ENCODE measurements around the gene FANCM.

- TF ChIP-seq RAD21 (conservative IDR thresholded peaks at IDR 0.05) (no peak), CTCF (IDR thresholded peaks at IDR 0.05; ENCODE audit: poor library complexity, severe bottlenecking) (no peak), EZH2 (IDR thresholded peaks at IDR 0.05; ENCODE audit: borderline replicate concordance, insufficient read depth, low read length, poor library complexity, severe bottlenecking) (no peak), EP300 (conservative IDR thresholded peaks at IDR 0.05; ENCODE audit: poor library complexity, severe bottlenecking) (no peak), POLR2AphosphoS5 (IDR thresholded peaks at IDR 0.05) (no peak), REST (IDR thresholded peaks at IDR 0.05; ENCODE audit: borderline replicate concordance) (no peak)
These were observed 68.5 kb downstream of the FANCM start for GRCh38 chr14:45204241-45204640.
